HCT116 (cell line): ENCODE results near the gene IL6R.

Experiments
- EZH2 ChIP-seq: fragments of 200-600 bp; sonication (generic); IDR thresholded peaks from 2 replicates; pipeline ENCODE4 v1.6.1; 2017; ENCODE audit warnings: antibody characterized with exemption, mixed run types
- EZH2phosphoT487 ChIP-seq: fragments of 200-600 bp; IDR thresholded peaks from 2 replicates; pipeline ENCODE4 v1.6.1; 2018; ENCODE audit warnings: antibody characterized with exemption, borderline replicate concordance
- POLR2A ChIP-seq: IDR thresholded peaks from 2 replicates; pipeline ENCODE4 v1.7.0; 2011; ENCODE audit warnings: borderline replicate concordance; ENCODE audit not compliant: insufficient read depth, insufficient read length; ENCODE audit errors: extremely low read depth
- POLR2AphosphoS5 ChIP-seq: IDR thresholded peaks from 2 replicates; pipeline ENCODE4 v1.6.1; 2011; ENCODE audit warnings: mild to moderate bottlenecking, low read depth, low read length, moderate library complexity
- SIN3A ChIP-seq: IDR thresholded peaks from 2 replicates; pipeline ENCODE4 v1.6.1; 2012; ENCODE audit warnings: low read depth
- TCF7L2 ChIP-seq: IDR thresholded peaks from 2 replicates; pipeline ENCODE4 v1.7.0; 2011; ENCODE audit warnings: borderline replicate concordance, inconsistent platforms; ENCODE audit not compliant: insufficient read depth, insufficient read length; ENCODE audit errors: extremely low read depth
- YY1 ChIP-seq: IDR thresholded peaks from 2 replicates; pipeline ENCODE4 v1.6.1; 2011; ENCODE audit warnings: low read length, low read depth, moderate library complexity, mild to moderate bottlenecking; ENCODE audit not compliant: insufficient replicate concordance; ENCODE audit errors: extremely low read depth
- ZFX ChIP-seq: fragments of 450-650 bp; IDR thresholded peaks from 2 replicates; pipeline ENCODE4 v1.6.1; 2017
- ZNF274 ChIP-seq: fragments of 200-500 bp; sonication (Bioruptor generic); IDR thresholded peaks from 2 replicates; pipeline ENCODE4 v1.6.1; 2014; ENCODE audit warnings: mild to moderate bottlenecking, low read depth, low read length, inconsistent platforms
- TF ChIP-seq, protein P1 (sequence below), 3 experiments: fragments of 200-600 bp in 1 of 3; sonication (generic) in 1 of 3; IDR thresholded peaks in 2 of 3; conservative IDR thresholded peaks in 1 of 3; 2 replicates each; pipeline ENCODE4 v1.5.1; 2012 to 2017; ENCODE audit warnings: low read depth in 2 of 3, low read length in 2 of 3, antibody characterized with exemption in 1 of 3, borderline replicate concordance in 1 of 3, control low read depth in 1 of 3, mild to moderate bottlenecking in 1 of 3, mixed read lengths in 1 of 3, mixed run types in 1 of 3, moderate library complexity in 1 of 3; ENCODE audit not compliant: insufficient read depth in 1 of 3
- TF ChIP-seq, protein P2 (sequence below): IDR thresholded peaks from 2 replicates; pipeline ENCODE4 v1.6.1; 2012; ENCODE audit warnings: low read depth
- TF ChIP-seq, protein P3 (sequence below): IDR thresholded peaks from 2 replicates; pipeline ENCODE4 v1.6.1; 2012

DNA sequence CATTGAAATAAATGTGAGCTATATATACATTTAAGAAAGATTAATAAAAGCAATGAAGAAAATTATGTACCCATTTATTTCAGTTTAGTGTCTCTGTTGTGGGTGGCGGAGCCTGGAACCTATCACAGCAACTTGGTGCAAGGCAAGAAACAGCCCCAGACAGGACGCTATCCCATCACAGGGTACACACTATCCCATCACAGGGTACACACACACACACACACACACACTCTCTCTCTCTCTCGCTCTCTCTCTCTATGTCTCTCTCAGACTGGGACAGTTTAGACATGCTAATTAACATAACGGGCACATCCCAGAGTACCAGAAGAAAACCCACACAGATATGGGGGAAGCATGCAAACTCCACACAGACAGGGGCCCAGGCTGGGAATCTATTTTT lies 6.5 kb upstream of the IL6R start:
- no peak for TF ChIP-seq SIN3A
- TF ChIP-seq POLR2A: no peak
- TF ChIP-seq, protein P1, sequence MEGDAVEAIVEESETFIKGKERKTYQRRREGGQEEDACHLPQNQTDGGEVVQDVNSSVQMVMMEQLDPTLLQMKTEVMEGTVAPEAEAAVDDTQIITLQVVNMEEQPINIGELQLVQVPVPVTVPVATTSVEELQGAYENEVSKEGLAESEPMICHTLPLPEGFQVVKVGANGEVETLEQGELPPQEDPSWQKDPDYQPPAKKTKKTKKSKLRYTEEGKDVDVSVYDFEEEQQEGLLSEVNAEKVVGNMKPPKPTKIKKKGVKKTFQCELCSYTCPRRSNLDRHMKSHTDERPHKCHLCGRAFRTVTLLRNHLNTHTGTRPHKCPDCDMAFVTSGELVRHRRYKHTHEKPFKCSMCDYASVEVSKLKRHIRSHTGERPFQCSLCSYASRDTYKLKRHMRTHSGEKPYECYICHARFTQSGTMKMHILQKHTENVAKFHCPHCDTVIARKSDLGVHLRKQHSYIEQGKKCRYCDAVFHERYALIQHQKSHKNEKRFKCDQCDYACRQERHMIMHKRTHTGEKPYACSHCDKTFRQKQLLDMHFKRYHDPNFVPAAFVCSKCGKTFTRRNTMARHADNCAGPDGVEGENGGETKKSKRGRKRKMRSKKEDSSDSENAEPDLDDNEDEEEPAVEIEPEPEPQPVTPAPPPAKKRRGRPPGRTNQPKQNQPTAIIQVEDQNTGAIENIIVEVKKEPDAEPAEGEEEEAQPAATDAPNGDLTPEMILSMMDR (IDR thresholded peaks at IDR 0.05 in 2 of 3, conservative IDR thresholded peaks at IDR 0.05 in 1 of 3; ENCODE audit: borderline replicate concordance in 1 of 3, insufficient read depth in 1 of 3, low read depth in 2 of 3, low read length in 2 of 3): no peak
- TF ChIP-seq EZH2phosphoT487: no peak
- TF ChIP-seq YY1: no peak
- no peak for TF ChIP-seq TCF7L2
- TF ChIP-seq ZFX: no peak
- TF ChIP-seq ZNF274: no peak
- TF ChIP-seq, protein P2, sequence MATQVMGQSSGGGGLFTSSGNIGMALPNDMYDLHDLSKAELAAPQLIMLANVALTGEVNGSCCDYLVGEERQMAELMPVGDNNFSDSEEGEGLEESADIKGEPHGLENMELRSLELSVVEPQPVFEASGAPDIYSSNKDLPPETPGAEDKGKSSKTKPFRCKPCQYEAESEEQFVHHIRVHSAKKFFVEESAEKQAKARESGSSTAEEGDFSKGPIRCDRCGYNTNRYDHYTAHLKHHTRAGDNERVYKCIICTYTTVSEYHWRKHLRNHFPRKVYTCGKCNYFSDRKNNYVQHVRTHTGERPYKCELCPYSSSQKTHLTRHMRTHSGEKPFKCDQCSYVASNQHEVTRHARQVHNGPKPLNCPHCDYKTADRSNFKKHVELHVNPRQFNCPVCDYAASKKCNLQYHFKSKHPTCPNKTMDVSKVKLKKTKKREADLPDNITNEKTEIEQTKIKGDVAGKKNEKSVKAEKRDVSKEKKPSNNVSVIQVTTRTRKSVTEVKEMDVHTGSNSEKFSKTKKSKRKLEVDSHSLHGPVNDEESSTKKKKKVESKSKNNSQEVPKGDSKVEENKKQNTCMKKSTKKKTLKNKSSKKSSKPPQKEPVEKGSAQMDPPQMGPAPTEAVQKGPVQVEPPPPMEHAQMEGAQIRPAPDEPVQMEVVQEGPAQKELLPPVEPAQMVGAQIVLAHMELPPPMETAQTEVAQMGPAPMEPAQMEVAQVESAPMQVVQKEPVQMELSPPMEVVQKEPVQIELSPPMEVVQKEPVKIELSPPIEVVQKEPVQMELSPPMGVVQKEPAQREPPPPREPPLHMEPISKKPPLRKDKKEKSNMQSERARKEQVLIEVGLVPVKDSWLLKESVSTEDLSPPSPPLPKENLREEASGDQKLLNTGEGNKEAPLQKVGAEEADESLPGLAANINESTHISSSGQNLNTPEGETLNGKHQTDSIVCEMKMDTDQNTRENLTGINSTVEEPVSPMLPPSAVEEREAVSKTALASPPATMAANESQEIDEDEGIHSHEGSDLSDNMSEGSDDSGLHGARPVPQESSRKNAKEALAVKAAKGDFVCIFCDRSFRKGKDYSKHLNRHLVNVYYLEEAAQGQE: no peak
- no peak for TF ChIP-seq EZH2
- no peak for TF ChIP-seq POLR2AphosphoS5
- TF ChIP-seq, protein P3, sequence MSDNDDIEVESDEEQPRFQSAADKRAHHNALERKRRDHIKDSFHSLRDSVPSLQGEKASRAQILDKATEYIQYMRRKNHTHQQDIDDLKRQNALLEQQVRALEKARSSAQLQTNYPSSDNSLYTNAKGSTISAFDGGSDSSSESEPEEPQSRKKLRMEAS: no peak
